IMR-90 (cell line): ENCODE measurements around the gene ELFN1. TPM values are rescaled to one million over a fixed set of nuclear protein-coding genes. Genes with fewer than 3 reads are reported as not detected.

Experiments
- ATAC-seq: fragments of 200-7000 bp; cut with Tn5 transposase; 2 replicates; pipeline ENCODE4 v1.9.1; 2020; ENCODE audit warnings: low read depth, mild to moderate bottlenecking, moderate library complexity
- BruUV-seq: library from RNA; stranded (reverse); fragments of 400-500 nt; replicated peaks from 2 replicates; lab custom pipeline; 2021; lab: Mats Ljungman, UMichigan
- CTCF ChIA-PET: fragments of 300-600 bp; formaldehyde crosslinking; extraction: SDS; loops from one replicate; lab custom pipeline; 2021; ENCODE audit warnings: antibody characterized with exemption; lab: Yijun Ruan, JAX
- POLR2A ChIA-PET: fragments of 300-600 bp; sonication (Branson Sonifier 250); formaldehyde crosslinking; loops from one replicate; lab custom pipeline; 2022; ENCODE audit warnings: antibody characterized with exemption; ENCODE audit not compliant: unreplicated experiment; lab: Charles Lee
- DNase-seq: peaks from one replicate; pipeline ENCODE4 v3.0.0; 2013
- H2AFZ ChIP-seq: replicated peaks from 2 replicates; pipeline ENCODE3; 2013; ENCODE audit warnings: low read length, mild to moderate bottlenecking; ENCODE audit not compliant: poor library complexity
- H2AK5ac ChIP-seq: 2 replicates; pipeline ENCODE4 v1.6.1; 2013; ENCODE audit warnings: low read depth, low read length, inconsistent platforms
- H2AK9ac ChIP-seq: replicated peaks from 2 replicates; pipeline ENCODE3; 2013; ENCODE audit warnings: mild to moderate bottlenecking, low read depth, low read length, moderate library complexity; ENCODE audit not compliant: poor library complexity
- H2BK120ac ChIP-seq: 2 replicates; pipeline ENCODE4 v1.6.1; 2013; ENCODE audit warnings: low read depth, low read length, inconsistent platforms
- H2BK15ac ChIP-seq: 3 replicates; pipeline ENCODE4 v1.6.1; 2013; ENCODE audit warnings: low read depth, low read length, inconsistent platforms
- H2BK20ac ChIP-seq: 2 replicates; pipeline ENCODE4 v1.6.1; 2013; ENCODE audit warnings: low read depth, mild to moderate bottlenecking, inconsistent platforms, low read length, moderate library complexity
- H2BK5ac ChIP-seq: 2 replicates; pipeline ENCODE4 v1.6.1; 2013; ENCODE audit warnings: mild to moderate bottlenecking, low read depth, low read length, inconsistent platforms; ENCODE audit not compliant: poor library complexity, severe bottlenecking
- H3K14ac ChIP-seq: replicated peaks from 2 replicates; pipeline ENCODE4 v1.6.1; 2013; ENCODE audit warnings: low read depth, low read length, inconsistent platforms
- H3K18ac ChIP-seq: 2 replicates; pipeline ENCODE4 v1.6.1; 2013; ENCODE audit warnings: low read depth, low read length, control low read depth
- H3K23ac ChIP-seq: 2 replicates; pipeline ENCODE4 v1.6.1; 2013; ENCODE audit warnings: low read depth, low read length, inconsistent platforms
- H3K27ac ChIP-seq: 2 replicates; pipeline ENCODE4 v1.5.1; 2013; ENCODE audit warnings: mild to moderate bottlenecking, control low read depth, low read length; ENCODE audit not compliant: insufficient read depth
- H3K27me3 ChIP-seq: 2 replicates; pipeline ENCODE4 v1.6.1; 2013; ENCODE audit warnings: low read length; ENCODE audit not compliant: control insufficient read depth, insufficient read depth
- H3K36me3 ChIP-seq: 2 replicates; pipeline ENCODE4 v1.6.1; 2013; ENCODE audit warnings: low read length, mixed read lengths; ENCODE audit not compliant: control insufficient read depth, insufficient read depth
- H3K4ac ChIP-seq: 2 replicates; pipeline ENCODE4 v1.6.1; 2013; ENCODE audit warnings: low read depth, low read length, inconsistent platforms
- H3K4me1 ChIP-seq: 2 replicates; pipeline ENCODE4 v1.6.1; 2013; ENCODE audit warnings: low read length, mixed read lengths; ENCODE audit not compliant: control insufficient read depth, insufficient read depth
- H3K4me2 ChIP-seq: 2 replicates; pipeline ENCODE4 v1.6.1; 2013; ENCODE audit warnings: low read depth, mild to moderate bottlenecking, control low read depth, low read length, moderate library complexity
- H3K4me3 ChIP-seq: 2 replicates; pipeline ENCODE4 v1.5.1; 2013; ENCODE audit warnings: low read depth, mild to moderate bottlenecking, control low read depth, low read length, moderate library complexity; ENCODE audit not compliant: insufficient read depth
- H3K56ac ChIP-seq: 2 replicates; pipeline ENCODE4 v1.6.1; 2013; ENCODE audit warnings: low read length, inconsistent platforms; ENCODE audit not compliant: insufficient read depth; ENCODE audit errors: extremely low read depth
- H3K79me1 ChIP-seq, 2 experiments: 2 replicates each; pipeline ENCODE4 v1.6.1; 2013; ENCODE audit warnings: low read length in 2 of 2, inconsistent platforms in 1 of 2, low read depth in 1 of 2
- H3K9ac ChIP-seq: 2 replicates; pipeline ENCODE4 v1.6.1; 2013; ENCODE audit warnings: low read depth, low read length, control low read depth
- H3K9me1 ChIP-seq: 2 replicates; pipeline ENCODE4 v1.6.1; 2013; ENCODE audit warnings: low read length, inconsistent platforms; ENCODE audit not compliant: insufficient read depth
- H3K9me3 ChIP-seq: 2 replicates; pipeline ENCODE4 v1.6.1; 2013; ENCODE audit warnings: low read length; ENCODE audit not compliant: control insufficient read depth, insufficient read depth
- H4K20me1 ChIP-seq: 2 replicates; pipeline ENCODE4 v1.6.1; 2013; ENCODE audit warnings: low read length, inconsistent platforms; ENCODE audit not compliant: insufficient read depth
- H4K5ac ChIP-seq: 2 replicates; pipeline ENCODE4 v1.6.1; 2013; ENCODE audit warnings: mild to moderate bottlenecking, low read depth, low read length, control low read depth
- H4K8ac ChIP-seq, 2 experiments: 2 replicates each; pipeline ENCODE4 v1.6.1; 2013; ENCODE audit warnings: low read depth in 2 of 2, low read length in 2 of 2, control low read depth in 1 of 2, inconsistent platforms in 1 of 2
- H4K91ac ChIP-seq: 2 replicates; pipeline ENCODE4 v1.6.1; 2013; ENCODE audit warnings: low read depth, low read length, inconsistent platforms; ENCODE audit not compliant: insufficient read depth
- BHLHE40 ChIP-seq: fragments of 150-350 bp; IDR thresholded peaks from 2 replicates; pipeline ENCODE4 v1.6.1; 2016; ENCODE audit warnings: mild to moderate bottlenecking, low read depth, low read length
- CHD1 ChIP-seq: IDR thresholded peaks from 2 replicates; pipeline ENCODE4 v1.6.1; 2012; ENCODE audit warnings: low read depth, low read length, improper control_type of control experiment
- ELK1 ChIP-seq: fragments of 150-350 bp; IDR thresholded peaks from 2 replicates; pipeline ENCODE4 v1.6.1; 2016; ENCODE audit warnings: low read depth, mild to moderate bottlenecking, low read length, moderate library complexity, borderline replicate concordance
- MAZ ChIP-seq: IDR thresholded peaks from 2 replicates; pipeline ENCODE4 v1.6.1; 2012; ENCODE audit warnings: low read depth, mild to moderate bottlenecking, low read length, improper control_type of control experiment, moderate library complexity, borderline replicate concordance
- MXI1 ChIP-seq: IDR thresholded peaks from 2 replicates; pipeline ENCODE4 v1.6.1; 2012; ENCODE audit warnings: low read depth, mild to moderate bottlenecking, low read length, moderate library complexity, borderline replicate concordance
- RCOR1 ChIP-seq: IDR thresholded peaks from 2 replicates; pipeline ENCODE4 v1.6.1; 2012; ENCODE audit warnings: mild to moderate bottlenecking, low read length, improper control_type of control experiment; ENCODE audit not compliant: insufficient replicate concordance
- RFX5 ChIP-seq: IDR thresholded peaks from 2 replicates; pipeline ENCODE4 v1.8.0; 2012; ENCODE audit warnings: low read depth, mild to moderate bottlenecking, low read length, moderate library complexity
- WGBS, 2 experiments: methylation state at CpG; one replicate each; pipeline versions ENCODE4 v1.1.5 to v1.1.7; 2013; ENCODE audit warnings: missing lambda C conversion rate in 2 of 2; ENCODE audit not compliant: insufficient read length in 1 of 2; ENCODE audit errors: extremely low coverage in 2 of 2; 5-methylcytosine and 5-hydroxymethylcytosine counted together
- dilution Hi-C: fragments of 300-500 bp; cut with HindIII; formaldehyde crosslinking; loops from one replicate; pipeline ENCODE4 v1.14.3; 2018; ENCODE audit warnings: low sequenced_read_pairs; ENCODE audit not compliant: unreplicated experiment
- in situ Hi-C: fragments of 300-500 bp; cut with MboI; formaldehyde crosslinking; loops from 3 replicates; pipeline ENCODE4 v1.14.3; 2019; ENCODE audit warnings: low sequenced_read_pairs, inconsistent platforms, mixed read lengths
- intact Hi-C: fragments of 100-400 bp; cut with micrococcal nuclease; formaldehyde crosslinking; loops from 2 replicates; pipeline ENCODE4 v1.10.0; 2022
- polyA plus RNA-seq, 3 experiments: library from polyadenylated mRNA; depleted of rRNA; stranded (reverse); fragments of >200 nt; gene quantifications; 2 replicates each; pipeline ENCODE4 v1.2.3, GENCODE V29; 2012; ENCODE audit warnings: low replicate concordance in 1 of 3
- total RNA-seq: library from RNA; depleted of rRNA; stranded (reverse); fragments of >200 nt; gene quantifications from 2 replicates; pipeline ENCODE4 v1.2.3, GENCODE V29; 2012
- TF ChIP-seq, protein P1 (sequence below): conservative IDR thresholded peaks from 2 replicates; pipeline ENCODE4 v1.5.1; 2012; ENCODE audit warnings: mild to moderate bottlenecking, low read depth, low read length, improper control_type of control experiment

ELFN1 gene
- total and polyA plus RNA-seq, 2 of the 4 experiments (the other 2 are of a cell fraction): 1.6 to 5.2 TPM

DNA sequence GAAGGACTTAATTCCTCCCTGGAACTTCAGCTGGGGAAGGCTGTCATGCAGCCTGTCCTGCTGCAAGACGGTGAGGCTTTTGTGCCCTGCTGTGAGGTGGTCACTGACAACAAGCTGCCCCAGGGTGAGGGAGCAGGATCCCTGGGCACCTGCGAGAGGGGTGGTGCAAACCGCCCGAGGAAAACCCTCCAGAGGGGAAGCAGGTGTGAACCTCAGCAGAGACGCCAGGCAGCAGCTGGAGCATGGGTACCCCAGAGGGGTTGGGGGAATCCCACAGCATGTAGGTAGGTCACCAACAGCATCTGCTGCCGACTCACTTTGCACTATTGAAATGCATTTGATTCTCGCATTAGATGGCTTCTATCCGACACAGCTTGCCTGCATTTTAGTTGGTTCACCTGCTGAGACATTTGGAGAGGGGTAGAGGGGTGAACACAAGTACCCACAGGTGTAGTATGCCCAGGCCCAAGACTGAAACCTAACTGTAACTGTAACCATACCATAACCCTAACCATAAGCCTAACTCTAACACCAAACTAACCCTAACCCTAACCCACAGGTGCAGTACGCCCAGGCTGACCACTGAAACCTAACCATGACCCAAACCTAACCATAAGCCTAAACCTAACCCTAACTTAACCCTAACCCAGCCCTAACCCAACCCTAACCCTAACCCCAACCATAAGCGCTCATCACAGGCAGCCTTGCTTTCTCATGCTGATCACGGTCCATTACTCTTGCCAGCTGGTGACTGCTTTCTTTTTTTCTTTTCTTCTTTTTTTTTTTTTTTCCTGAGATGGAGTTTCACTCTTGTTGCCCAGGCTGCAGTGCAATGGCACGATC lies 85.9 kb downstream of the ELFN1 start (continued):
- TF ChIP-seq BHLHE40: no peak

- H3K4me1 ChIP-seq: no peaks in the 10 kb centered on the region
- no TSS peak for BruUV-seq
- no peak overlapping the region for H4K91ac ChIP-seq
- TF ChIP-seq RCOR1 (no peak), ELK1 (no peak), CHD1 (no peak), MAZ (no peak), MXI1 (no peak), RFX5 (no peak)
- TF ChIP-seq, protein P1, sequence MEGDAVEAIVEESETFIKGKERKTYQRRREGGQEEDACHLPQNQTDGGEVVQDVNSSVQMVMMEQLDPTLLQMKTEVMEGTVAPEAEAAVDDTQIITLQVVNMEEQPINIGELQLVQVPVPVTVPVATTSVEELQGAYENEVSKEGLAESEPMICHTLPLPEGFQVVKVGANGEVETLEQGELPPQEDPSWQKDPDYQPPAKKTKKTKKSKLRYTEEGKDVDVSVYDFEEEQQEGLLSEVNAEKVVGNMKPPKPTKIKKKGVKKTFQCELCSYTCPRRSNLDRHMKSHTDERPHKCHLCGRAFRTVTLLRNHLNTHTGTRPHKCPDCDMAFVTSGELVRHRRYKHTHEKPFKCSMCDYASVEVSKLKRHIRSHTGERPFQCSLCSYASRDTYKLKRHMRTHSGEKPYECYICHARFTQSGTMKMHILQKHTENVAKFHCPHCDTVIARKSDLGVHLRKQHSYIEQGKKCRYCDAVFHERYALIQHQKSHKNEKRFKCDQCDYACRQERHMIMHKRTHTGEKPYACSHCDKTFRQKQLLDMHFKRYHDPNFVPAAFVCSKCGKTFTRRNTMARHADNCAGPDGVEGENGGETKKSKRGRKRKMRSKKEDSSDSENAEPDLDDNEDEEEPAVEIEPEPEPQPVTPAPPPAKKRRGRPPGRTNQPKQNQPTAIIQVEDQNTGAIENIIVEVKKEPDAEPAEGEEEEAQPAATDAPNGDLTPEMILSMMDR: no peak
- 69% methylated on average over 6 of the region's 13 CpGs; no CpG with 5 or more reads in 1 of the 2 experiments for WGBS, 2 experiments
- ChIA-PET CTCF (no interaction called here), POLR2A (no interaction called here)
- DNase-seq: no peak
- no peak overlapping the region for H3K27ac ChIP-seq
- no peak overlapping the region for H3K4me3 ChIP-seq
- H3K56ac ChIP-seq: no peak overlapping the region
- no peak overlapping the region for H2BK5ac ChIP-seq
- no peaks in the 10 kb centered on the region for H3K9me1 ChIP-seq
- no peaks in the 10 kb centered on the region for H3K36me3 ChIP-seq
- no peaks in the 10 kb centered on the region for H3K79me1 ChIP-seq
- no peak for ATAC-seq
- H4K20me1 ChIP-seq: no peaks in the 10 kb centered on the region
- peaks cover 11% of the 10 kb centered on the region for H3K27me3 ChIP-seq
- H3K14ac ChIP-seq: no peak overlapping the region
- dilution Hi-C loops (no loop called here), intact Hi-C loops (no loop called here), in situ Hi-C loops (no loop called here)
- H2BK15ac ChIP-seq: no peak overlapping the region
- no peak overlapping the region for H3K9ac ChIP-seq
- no peak overlapping the region for H2AK5ac ChIP-seq
- H2AK9ac ChIP-seq: no peak overlapping the region
- H2BK120ac ChIP-seq: no peak overlapping the region
- no peak overlapping the region for H4K8ac ChIP-seq
- H3K9me3 ChIP-seq: peaks cover 4% of the 10 kb centered on the region; the same call in 1 of the 2 replicates
- H3K18ac ChIP-seq: no peak overlapping the region
- no peak overlapping the region for H3K23ac ChIP-seq
- H4K5ac ChIP-seq: no peak overlapping the region
- H3K4me2 ChIP-seq: no peak overlapping the region
- no peak overlapping the region for H2BK20ac ChIP-seq
- no peak overlapping the region for H2AFZ ChIP-seq
- H3K4ac ChIP-seq: no peak overlapping the region
These were observed 87.5 kb downstream of the ELFN1 start for GRCh38 chr7:1757601-1758000.
